Astrocyte of the spinal cord (primary cell): ENCODE results near the gene KHDC3L.

Experiments
- DNase-seq: peaks from one replicate; pipeline ENCODE4 v3.0.0; 2011; ENCODE audit warnings: low read depth, low spot score
- H3K4me3 ChIP-seq: 2 replicates; pipeline ENCODE4 v1.5.1; 2011; ENCODE audit warnings: low read depth, mild to moderate bottlenecking, low read length, moderate library complexity
- in situ Hi-C: cut with HindIII; loops from 2 replicates; pipeline ENCODE4 v1.10.0; 2017; ENCODE audit warnings: low sequenced_read_pairs
- TF ChIP-seq, protein P1 (sequence below): IDR thresholded peaks from 2 replicates; pipeline ENCODE4 v1.5.1; 2012; ENCODE audit warnings: low read depth, mild to moderate bottlenecking, low read length, inconsistent platforms

The KHDC3L gene

DNA sequence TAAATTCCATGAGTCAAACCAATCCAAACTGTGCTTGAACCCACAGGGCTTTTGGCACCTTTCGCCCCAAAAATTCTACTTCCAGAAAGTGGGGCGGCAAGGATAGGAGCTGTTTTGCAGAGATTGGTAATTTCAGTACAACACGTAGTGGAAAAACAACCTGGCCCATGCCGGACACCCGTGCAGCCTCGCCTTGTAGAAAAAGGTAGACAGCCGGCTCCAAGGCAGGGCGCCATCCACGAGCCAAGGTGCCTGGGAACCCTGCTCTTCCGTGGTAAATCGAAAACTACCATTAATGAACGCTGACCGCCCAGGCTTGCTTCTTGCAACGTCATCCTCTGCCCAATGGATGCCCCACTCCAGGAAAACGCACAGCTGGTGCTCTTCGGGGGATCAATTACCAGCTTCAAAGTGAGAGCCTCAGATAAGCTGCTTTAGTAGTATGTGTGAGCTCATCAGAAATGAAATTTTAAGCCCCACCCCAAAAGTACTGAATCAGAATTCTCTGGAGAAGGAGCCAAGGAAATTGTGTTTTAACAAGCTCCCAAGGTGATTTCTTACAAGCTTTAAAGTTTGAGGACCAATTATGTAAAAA lies 5.4 kb downstream of the KHDC3L start:
- no peak overlapping the region for H3K4me3 ChIP-seq
- DNase-seq, result no peak
- in situ Hi-C loops, result no loop called here
- TF ChIP-seq, protein P1, sequence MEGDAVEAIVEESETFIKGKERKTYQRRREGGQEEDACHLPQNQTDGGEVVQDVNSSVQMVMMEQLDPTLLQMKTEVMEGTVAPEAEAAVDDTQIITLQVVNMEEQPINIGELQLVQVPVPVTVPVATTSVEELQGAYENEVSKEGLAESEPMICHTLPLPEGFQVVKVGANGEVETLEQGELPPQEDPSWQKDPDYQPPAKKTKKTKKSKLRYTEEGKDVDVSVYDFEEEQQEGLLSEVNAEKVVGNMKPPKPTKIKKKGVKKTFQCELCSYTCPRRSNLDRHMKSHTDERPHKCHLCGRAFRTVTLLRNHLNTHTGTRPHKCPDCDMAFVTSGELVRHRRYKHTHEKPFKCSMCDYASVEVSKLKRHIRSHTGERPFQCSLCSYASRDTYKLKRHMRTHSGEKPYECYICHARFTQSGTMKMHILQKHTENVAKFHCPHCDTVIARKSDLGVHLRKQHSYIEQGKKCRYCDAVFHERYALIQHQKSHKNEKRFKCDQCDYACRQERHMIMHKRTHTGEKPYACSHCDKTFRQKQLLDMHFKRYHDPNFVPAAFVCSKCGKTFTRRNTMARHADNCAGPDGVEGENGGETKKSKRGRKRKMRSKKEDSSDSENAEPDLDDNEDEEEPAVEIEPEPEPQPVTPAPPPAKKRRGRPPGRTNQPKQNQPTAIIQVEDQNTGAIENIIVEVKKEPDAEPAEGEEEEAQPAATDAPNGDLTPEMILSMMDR, result no peak

DNA sequence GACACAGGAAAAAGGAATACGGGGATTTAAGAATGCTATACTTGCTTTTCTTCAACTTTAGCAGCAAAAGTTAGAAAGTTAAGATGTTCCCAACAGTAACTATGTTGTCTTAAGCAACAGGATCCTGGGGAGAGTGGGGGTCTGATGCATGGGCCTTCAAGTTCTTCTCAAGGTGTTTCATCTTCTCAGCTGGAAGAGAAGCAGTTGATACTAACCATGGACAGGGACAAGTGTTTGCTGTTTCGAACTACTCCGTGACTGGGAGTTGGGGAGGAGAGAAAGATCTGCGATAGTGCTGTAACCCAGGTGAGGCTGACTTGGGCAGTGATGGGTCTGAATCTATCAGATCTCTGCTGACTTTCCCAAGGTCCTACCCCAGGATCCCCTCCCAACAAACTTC lies 6.2 kb downstream of the KHDC3L start:
- H3K4me3 ChIP-seq, result no peak overlapping the region
- TF ChIP-seq, protein P1, result no peak
- DNase-seq, result no peak
- in situ Hi-C loops, result no loop called here

DNA sequence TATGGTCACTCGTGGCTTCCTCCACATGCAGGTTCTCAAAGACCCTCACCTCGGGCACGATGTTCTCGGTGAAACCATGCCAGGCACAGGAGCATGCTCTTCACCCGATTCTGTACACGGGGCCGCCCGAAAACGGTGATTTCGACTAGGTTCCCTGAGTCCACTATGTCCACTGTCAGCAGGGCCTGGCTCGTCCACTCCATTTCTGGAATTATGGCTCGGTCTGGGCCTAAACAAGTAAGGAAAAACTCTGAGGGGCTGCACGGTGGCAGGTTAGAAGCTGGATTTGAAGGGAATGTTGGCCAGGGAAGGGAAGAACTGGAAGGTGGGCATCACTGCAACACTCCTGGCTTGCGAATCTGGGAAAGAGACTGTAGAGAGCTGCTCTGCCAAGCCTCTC lies 6.7 kb downstream of the KHDC3L start:
- in situ Hi-C loops, result no loop called here
- TF ChIP-seq, protein P1, result no peak
- H3K4me3 ChIP-seq, result no peak overlapping the region
- DNase-seq, result no peak

DNA sequence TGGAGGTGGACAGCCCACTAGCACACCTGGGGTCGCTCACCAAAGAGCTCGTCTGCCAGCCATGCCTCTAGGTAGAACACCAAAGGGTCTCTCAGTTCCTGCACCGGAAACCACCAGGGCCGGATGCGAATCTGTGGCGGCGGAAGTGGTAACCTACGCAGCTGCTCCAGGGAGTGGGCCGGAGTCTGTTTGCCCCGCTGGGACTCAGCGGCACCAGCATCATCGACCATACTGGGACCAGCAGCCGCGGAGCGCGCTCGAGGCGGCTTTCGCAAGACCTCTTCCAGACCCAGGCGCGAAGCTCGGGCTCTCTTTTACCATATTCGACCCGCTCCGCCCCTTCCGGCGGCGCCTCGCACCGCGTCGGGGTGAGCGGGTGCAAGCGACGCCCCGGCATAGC lies 7.1 kb downstream of the KHDC3L start, which contains the start of gene OOEP:
TSS of gene OOEP (minus strand) at position 335 of the 400 bp plus-strand sequence. CDS start at position 230, 105 bp downstream.
- TF ChIP-seq, protein P1, result no peak
- in situ Hi-C loops, result no loop called here
- no peak within 1 kb of the TSS for H3K4me3 ChIP-seq
- no peak for DNase-seq

DNA sequence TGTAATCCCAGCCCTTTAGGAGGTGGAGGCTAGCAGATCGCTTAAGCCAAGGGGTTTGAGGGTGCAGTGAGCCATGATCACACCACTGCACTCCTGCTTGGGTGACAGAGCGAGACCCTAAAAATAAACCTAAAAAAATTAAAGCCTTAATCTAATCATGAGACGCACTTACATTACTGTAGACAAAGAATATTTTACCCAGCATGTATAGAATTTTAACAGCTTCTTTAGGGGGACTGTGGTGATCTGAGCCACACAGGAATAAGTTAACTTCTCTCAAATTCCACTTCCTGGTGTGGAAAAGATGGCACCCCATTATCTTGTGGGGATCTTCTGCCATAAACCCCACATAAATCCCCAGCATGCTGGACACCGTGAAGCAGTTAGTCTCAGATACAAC lies 9.5 kb downstream of the KHDC3L start:
- H3K4me3 ChIP-seq, result no peak overlapping the region
- TF ChIP-seq, protein P1, result no peak
- in situ Hi-C loops, result no loop called here
- DNase-seq, result no peak

DNA sequence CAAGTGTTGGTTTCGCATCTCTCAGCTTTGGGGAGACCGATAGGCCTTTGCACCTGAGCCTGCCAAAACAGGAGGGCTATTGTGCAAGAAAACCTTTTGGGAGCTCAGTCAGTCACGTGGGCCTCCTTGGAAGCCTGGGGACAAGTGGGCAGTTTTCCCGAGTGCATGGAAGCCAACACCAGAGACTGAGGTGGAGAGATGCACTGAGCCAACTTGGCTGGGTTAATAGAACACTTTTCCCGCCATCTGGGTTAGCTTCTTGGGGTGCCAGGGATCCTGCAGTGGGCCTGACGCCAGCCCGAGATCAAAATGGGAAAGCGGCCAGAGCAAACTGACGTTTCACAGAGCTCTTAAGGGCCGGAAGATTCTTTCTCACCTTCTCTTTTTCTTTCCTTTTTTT lies 10.1 kb downstream of the KHDC3L start:
- H3K4me3 ChIP-seq, result no peak overlapping the region
- no peak for DNase-seq
- in situ Hi-C loops, result no loop called here
- TF ChIP-seq, protein P1, result no peak
